Liver (tissue), 9 donors: ENCODE measurements around the gene ZFP36. TPM values are rescaled to one million over a fixed set of nuclear protein-coding genes. Genes with fewer than 3 reads are reported as not detected.

Experiments used
- DNase-seq: peaks from one replicate; pipeline ENCODE4 v3.0.0-alpha.2; 2017; ENCODE audit warnings: low spot score
- H3K27ac ChIP-seq, 2 donors: one replicate each; pipeline ENCODE4 v1.7.0; 2013; ENCODE audit warnings: inconsistent platforms in 2 of 2, low read length in 2 of 2, control low read depth in 1 of 2, low read depth in 1 of 2, mild to moderate bottlenecking in 1 of 2
- H3K27me3 ChIP-seq, 4 donors: one replicate each; pipeline versions ENCODE4 v1.6.1 to v1.7.0; 2013; ENCODE audit warnings: low read length in 3 of 4, inconsistent platforms in 1 of 4, mild to moderate bottlenecking in 1 of 4, moderate library complexity in 1 of 4; ENCODE audit not compliant: control insufficient read depth in 4 of 4, insufficient read depth in 4 of 4
- H3K36me3 ChIP-seq, 4 donors: one replicate each; pipeline versions ENCODE4 v1.6.1 to v1.7.0; 2013; ENCODE audit warnings: low read length in 3 of 4, mild to moderate bottlenecking in 3 of 4, low read depth in 1 of 4, moderate library complexity in 1 of 4; ENCODE audit not compliant: control insufficient read depth in 4 of 4, insufficient read depth in 3 of 4
- H3K4me1 ChIP-seq, 4 donors: one replicate each; pipeline versions ENCODE4 v1.6.1 to v1.7.0; 2013; ENCODE audit warnings: low read length in 3 of 4, mild to moderate bottlenecking in 3 of 4, moderate library complexity in 1 of 4; ENCODE audit not compliant: control insufficient read depth in 4 of 4, insufficient read depth in 4 of 4
- H3K4me3 ChIP-seq, 3 donors: one replicate each; pipeline versions ENCODE4 v1.6.1 to v1.7.0; 2013; ENCODE audit warnings: low read length in 3 of 3, control low read depth in 1 of 3, low read depth in 1 of 3, mild to moderate bottlenecking in 1 of 3
- H3K9ac ChIP-seq, 2 donors: one replicate each; pipeline ENCODE4 v1.7.0; 2013; ENCODE audit warnings: low read length in 2 of 2, mild to moderate bottlenecking in 2 of 2, moderate library complexity in 2 of 2, control low read depth in 1 of 2, low read depth in 1 of 2
- H3K9me3 ChIP-seq, 4 donors: one replicate each; pipeline versions ENCODE4 v1.6.1 to v1.7.0; 2013; ENCODE audit warnings: low read length in 3 of 4; ENCODE audit not compliant: control insufficient read depth in 4 of 4
- ATF3 ChIP-seq: IDR thresholded peaks from 2 replicates; pipeline ENCODE4 v1.6.1; 2016; ENCODE audit warnings: antibody characterized with exemption
- CTCF ChIP-seq: fragments of 150-350 bp; IDR thresholded peaks from 2 replicates; pipeline ENCODE4 v1.5.1; 2017; ENCODE audit warnings: improper control_type of control experiment, low read depth, low read length; ENCODE audit not compliant: missing input control
- EGR1 ChIP-seq, 2 donors: IDR thresholded peaks; 2 replicates each; pipeline ENCODE4 v1.6.1; 2016 to 2018; ENCODE audit warnings: antibody characterized with exemption in 2 of 2, low read depth in 2 of 2
- FOXA1 ChIP-seq: IDR thresholded peaks from 2 replicates; pipeline ENCODE4 v1.6.1; 2016; ENCODE audit warnings: antibody characterized with exemption
- FOXA2 ChIP-seq: IDR thresholded peaks from 2 replicates; pipeline ENCODE4 v1.6.1; 2016; ENCODE audit warnings: antibody characterized with exemption
- GABPA ChIP-seq, 2 donors: IDR thresholded peaks in 1 of 2; conservative IDR thresholded peaks in 1 of 2; 2 replicates each; pipeline ENCODE4 v1.6.1; 2016; ENCODE audit warnings: antibody characterized with exemption in 2 of 2, mild to moderate bottlenecking in 1 of 2, moderate library complexity in 1 of 2
- HNF4A ChIP-seq, 2 donors: conservative IDR thresholded peaks; 2 replicates each; pipeline ENCODE4 v1.6.1; 2016; ENCODE audit warnings: antibody characterized with exemption in 2 of 2, mild to moderate bottlenecking in 2 of 2
- HNF4G ChIP-seq: IDR thresholded peaks from 2 replicates; pipeline ENCODE4 v1.6.1; 2016; ENCODE audit warnings: antibody characterized with exemption
- JUND ChIP-seq, 2 donors: IDR thresholded peaks; 2 replicates each; pipeline ENCODE4 v1.6.1; 2016; ENCODE audit warnings: antibody characterized with exemption in 2 of 2
- MAX ChIP-seq: IDR thresholded peaks from 2 replicates; pipeline ENCODE4 v1.6.1; 2016; ENCODE audit warnings: antibody characterized with exemption
- NR2F2 ChIP-seq: IDR thresholded peaks from 2 replicates; pipeline ENCODE4 v1.6.1; 2016; ENCODE audit warnings: antibody characterized with exemption
- RAD21 ChIP-seq, 2 donors: IDR thresholded peaks; 2 replicates each; pipeline ENCODE4 v1.6.1; 2016; ENCODE audit warnings: antibody characterized with exemption in 2 of 2, mild to moderate bottlenecking in 2 of 2
- REST ChIP-seq: IDR thresholded peaks from 2 replicates; pipeline ENCODE4 v1.6.1; 2016; ENCODE audit warnings: antibody characterized with exemption, mild to moderate bottlenecking
- RXRA ChIP-seq, 2 donors: IDR thresholded peaks; 2 replicates each; pipeline ENCODE4 v1.6.1; 2017 to 2018; ENCODE audit warnings: antibody characterized with exemption in 2 of 2, mild to moderate bottlenecking in 1 of 2
- SP1 ChIP-seq: IDR thresholded peaks from 2 replicates; pipeline ENCODE4 v1.6.1; 2018; ENCODE audit warnings: antibody characterized with exemption, mild to moderate bottlenecking
- TAF1 ChIP-seq: conservative IDR thresholded peaks from 2 replicates; pipeline ENCODE4 v1.6.1; 2016; ENCODE audit warnings: antibody characterized with exemption, mild to moderate bottlenecking
- YY1 ChIP-seq: IDR thresholded peaks from 2 replicates; pipeline ENCODE4 v1.6.1; 2016; ENCODE audit warnings: antibody characterized with exemption, mild to moderate bottlenecking
- ZBTB33 ChIP-seq: IDR thresholded peaks from 2 replicates; pipeline ENCODE4 v1.6.1; 2016; ENCODE audit warnings: antibody characterized with exemption
- WGBS: extraction: QIAGEN DNeasy Blood & Tissue Kit; methylation state at CpG from one replicate; pipeline ENCODE4 v1.1.7; 2013; 5-methylcytosine and 5-hydroxymethylcytosine counted together
- polyA plus RNA-seq, 2 donors: library from polyadenylated mRNA; stranded (reverse) in 1 of 2; unstranded in 1 of 2; fragments of 200-250 nt in 1 of 2; fragments of >200 nt in 1 of 2; fragmentation: Nextera tagmentation in 1 of 2; extraction: Ambion mirVana in 1 of 2; gene quantifications; one replicate each; pipeline versions ENCODE4 v1.2.1 to v1.2.3, GENCODE V29; 2013 to 2015
- total RNA-seq, 2 donors: library from RNA; depleted of rRNA; stranded (reverse); fragments of >200 nt; gene quantifications; one replicate each; pipeline ENCODE4 v1.2.3, GENCODE V29; 2014
- donor health status: healthy.
- donor health status: healthy.
- donor health status: healthy.
- donor health status: healthy.
- donor health status: healthy.

The ZFP36 gene
- total and polyA plus RNA-seq, 4 donors = 3.6 to 91.9 (median 35.5) TPM

GRCh38 chr19:39401070-39401548 is 5.5 kb upstream of the ZFP36 start:
- H3K4me1 ChIP-seq = peaks cover 24 to 47% (median 34%) of the 10 kb centered on the region in 4 donors
- no peak overlapping the region for H3K4me3 ChIP-seq
- H3K27ac ChIP-seq = peak overlapping the region; percentile 96 to 98
- H3K27me3 ChIP-seq = no peaks in the 10 kb centered on the region
- TF ChIP-seq FOXA1 (no peak), MAX (no peak), SP1 (no peak), CTCF (no peak), FOXA2 (no peak), YY1 (no peak)
- H3K9ac ChIP-seq = peak overlapping the region; percentile 23 to 57
- no peaks in the 10 kb centered on the region for H3K9me3 ChIP-seq
- no peak for DNase-seq
- WGBS = 44% methylated on average over 4 of the region's 4 CpGs
- H3K36me3 ChIP-seq = no peaks in the 10 kb centered on the region

GRCh38 chr19:39401549-39402345 is 4.9 kb upstream of the ZFP36 start:
- peak; percentile 84 for TF ChIP-seq YY1
- TF ChIP-seq MAX = peak; percentile 96
- peak; percentile 95 for TF ChIP-seq TAF1
- peak; percentile 37 to 84 for TF ChIP-seq RXRA (IDR thresholded peaks at IDR 0.05)
- TF ChIP-seq SP1 = peak; percentile 84
- no peak for TF ChIP-seq NR2F2
- TF ChIP-seq JUND (IDR thresholded peaks at IDR 0.05) = peak; percentile 64 to 92
- peak; percentile 94 for TF ChIP-seq REST
- TF ChIP-seq ATF3 = no peak
- peak; percentile 84 for TF ChIP-seq ZBTB33
- TF ChIP-seq EGR1 (IDR thresholded peaks at IDR 0.05; ENCODE audit: low read depth in 2 of 2) = peak; percentile 23 to 94
- TF ChIP-seq FOXA2 = peak; percentile 14
- no peak for TF ChIP-seq CTCF
- peak; percentile 73 to 92 for TF ChIP-seq HNF4A (conservative IDR thresholded peaks at IDR 0.05)
- peak; percentile 67 for TF ChIP-seq HNF4G
- peak in 1 of 2 donors; percentile 61 for TF ChIP-seq GABPA (IDR thresholded peaks at IDR 0.05 in 1 of 2, conservative IDR thresholded peaks at IDR 0.05 in 1 of 2)
- TF ChIP-seq RAD21 (IDR thresholded peaks at IDR 0.05) = peak in 1 of 2 donors; percentile 43
- TF ChIP-seq FOXA1 = no peak
- DNase-seq = peak; percentile 62
- Histone ChIP-seq H3K4me3 (peak overlapping the region in 2 of 3 donors; percentile 10 to 51), H3K9me3 (no peaks in the 10 kb centered on the region), H3K27ac (peak overlapping the region; percentile 96 to 98), H3K27me3 (no peaks in the 10 kb centered on the region), H3K4me1 (peaks cover 24 to 47% (median 33%) of the 10 kb centered on the region in 4 donors), H3K9ac (peak overlapping the region; percentile 23 to 57), H3K36me3 (no peaks in the 10 kb centered on the region)
- WGBS = 17% methylated on average over 25 of the region's 25 CpGs
